Breast epithelium (tissue), 4 donors: ENCODE results near the gene IRF6. TPM values are rescaled to one million over a fixed set of nuclear protein-coding genes. Genes with fewer than 3 reads are reported as not detected.

Source experiments
- DNase-seq, 2 donors: peaks; one replicate each; pipeline ENCODE4 v3.0.0-alpha.2; 2019; ENCODE audit warnings: low spot score in 2 of 2
- H3K27ac ChIP-seq, 2 donors: fragments of 200-600 bp; sonication (generic) in 1 of 2; one replicate each; pipeline ENCODE4 v1.5.1; 2016 to 2019; ENCODE audit warnings: mild to moderate bottlenecking in 1 of 2
- H3K27me3 ChIP-seq, 2 donors: fragments of 200-600 bp; sonication (generic) in 1 of 2; one replicate each; pipeline versions ENCODE4 v1.5.1 to v1.6.0; 2017 to 2019; ENCODE audit warnings: control low read depth in 1 of 2, mild to moderate bottlenecking in 1 of 2
- H3K36me3 ChIP-seq: fragments of 200-600 bp; one replicate; pipeline ENCODE4 v1.5.1; 2019
- H3K4me1 ChIP-seq, 2 donors: fragments of 200-600 bp; sonication (generic); one replicate each; pipeline ENCODE4 v1.5.1; 2016 to 2019; ENCODE audit warnings: control low read depth in 1 of 2
- H3K4me3 ChIP-seq, 3 donors: fragments of 200-600 bp; sonication (generic); 1 replicate in 2 of 3; 2 replicates in 1 of 3; pipeline ENCODE4 v1.5.1; 2016 to 2019; ENCODE audit warnings: mild to moderate bottlenecking in 3 of 3, moderate library complexity in 2 of 3
- H3K9me3 ChIP-seq, 2 donors: fragments of 200-600 bp; sonication (generic) in 1 of 2; one replicate each; pipeline ENCODE4 v1.5.1; 2016 to 2019; ENCODE audit warnings: control low read depth in 1 of 2
- POLR2A ChIP-seq: fragments of 450-650 bp; IDR thresholded peaks from one replicate; pipeline ENCODE4 v1.6.1; 2016; ENCODE audit warnings: antibody characterized with exemption, mild to moderate bottlenecking, moderate library complexity
- POLR2AphosphoS5 ChIP-seq, 3 donors: sonication (generic); formaldehyde crosslinking; IDR thresholded peaks; one replicate each; pipeline ENCODE4 v1.6.1; 2017; ENCODE audit warnings: antibody characterized with exemption in 3 of 3
- intact Hi-C: fragments of 100-400 bp; cut with DNase I; formaldehyde crosslinking; loops from one replicate; pipeline ENCODE4 v1.15.1; 2023; ENCODE audit warnings: low total_unique reads
- total RNA-seq, 3 donors: library from RNA; depleted of rRNA; stranded (reverse); fragments of >200 nt; gene quantifications; one replicate each; pipeline ENCODE4 v1.1.0, GENCODE V29; 2016
- TF ChIP-seq, protein P1 (sequence below), 3 donors: fragments of 450-650 bp; IDR thresholded peaks; one replicate each; pipeline ENCODE4 v1.5.1; 2016 to 2017; ENCODE audit warnings: antibody characterized with exemption in 3 of 3, mild to moderate bottlenecking in 3 of 3, moderate library complexity in 3 of 3

The IRF6 gene
- total RNA-seq, 3 donors from 2014 or later, result 1.9 to 81.8 (median 42.9) TPM

DNA sequence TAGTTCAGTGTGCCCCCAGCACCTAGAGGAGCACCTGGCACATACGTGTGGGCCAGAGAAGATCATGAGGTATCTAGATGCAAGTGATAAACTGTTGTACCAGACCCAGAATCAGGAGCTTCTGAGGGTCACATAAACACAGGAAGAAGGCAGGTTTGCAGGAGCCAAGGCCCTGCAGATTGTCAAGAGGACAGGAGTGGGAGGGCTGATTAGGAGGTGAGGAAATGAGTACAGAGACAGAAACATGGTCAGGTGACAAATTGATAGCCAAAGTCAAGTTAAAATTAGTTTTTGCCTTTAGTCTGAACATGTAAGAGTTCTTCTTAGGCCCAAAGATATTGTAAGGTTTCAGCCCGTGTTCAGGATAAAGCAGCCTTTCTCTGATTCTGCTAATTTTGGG, 64.1 kb downstream of the IRF6 start:
- DNase-seq, result no peak
- Histone ChIP-seq H3K27ac (no peak overlapping the region), H3K9me3 (no peaks in the 10 kb centered on the region), H3K36me3 (no peaks in the 10 kb centered on the region), H3K4me3 (no peak overlapping the region), H3K4me1 (no peaks in the 10 kb centered on the region), H3K27me3 (no peaks in the 10 kb centered on the region)
- intact Hi-C loops, result no loop called here
- TF ChIP-seq POLR2AphosphoS5 (IDR thresholded peaks at IDR 0.05) (no peak), POLR2A (no peak)
- TF ChIP-seq, protein P1, sequence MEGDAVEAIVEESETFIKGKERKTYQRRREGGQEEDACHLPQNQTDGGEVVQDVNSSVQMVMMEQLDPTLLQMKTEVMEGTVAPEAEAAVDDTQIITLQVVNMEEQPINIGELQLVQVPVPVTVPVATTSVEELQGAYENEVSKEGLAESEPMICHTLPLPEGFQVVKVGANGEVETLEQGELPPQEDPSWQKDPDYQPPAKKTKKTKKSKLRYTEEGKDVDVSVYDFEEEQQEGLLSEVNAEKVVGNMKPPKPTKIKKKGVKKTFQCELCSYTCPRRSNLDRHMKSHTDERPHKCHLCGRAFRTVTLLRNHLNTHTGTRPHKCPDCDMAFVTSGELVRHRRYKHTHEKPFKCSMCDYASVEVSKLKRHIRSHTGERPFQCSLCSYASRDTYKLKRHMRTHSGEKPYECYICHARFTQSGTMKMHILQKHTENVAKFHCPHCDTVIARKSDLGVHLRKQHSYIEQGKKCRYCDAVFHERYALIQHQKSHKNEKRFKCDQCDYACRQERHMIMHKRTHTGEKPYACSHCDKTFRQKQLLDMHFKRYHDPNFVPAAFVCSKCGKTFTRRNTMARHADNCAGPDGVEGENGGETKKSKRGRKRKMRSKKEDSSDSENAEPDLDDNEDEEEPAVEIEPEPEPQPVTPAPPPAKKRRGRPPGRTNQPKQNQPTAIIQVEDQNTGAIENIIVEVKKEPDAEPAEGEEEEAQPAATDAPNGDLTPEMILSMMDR (IDR thresholded peaks at IDR 0.05), result no peak

DNA sequence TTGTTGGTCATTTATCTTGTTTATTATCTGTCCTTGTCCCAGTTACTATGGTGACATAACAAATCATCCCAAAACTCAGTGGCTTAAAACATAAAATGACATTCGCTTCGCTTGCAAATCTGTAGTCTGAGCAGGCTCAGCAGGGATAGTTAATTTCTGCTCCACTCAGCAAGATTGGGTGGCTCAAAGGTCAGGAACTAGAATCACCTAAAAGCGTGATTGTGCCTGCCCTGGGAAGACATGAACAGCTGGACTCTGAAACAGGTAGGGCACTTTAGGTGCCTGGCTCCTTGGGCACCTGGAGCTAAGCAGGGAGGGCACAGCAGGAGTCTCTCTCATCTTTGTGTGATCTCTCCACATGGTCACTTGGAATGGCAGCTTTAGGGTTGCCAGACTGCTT, 64.7 kb downstream of the IRF6 start:
- Histone ChIP-seq H3K4me1 (no peaks in the 10 kb centered on the region), H3K27ac (no peak overlapping the region)
- intact Hi-C loops, result no loop called here

DNA sequence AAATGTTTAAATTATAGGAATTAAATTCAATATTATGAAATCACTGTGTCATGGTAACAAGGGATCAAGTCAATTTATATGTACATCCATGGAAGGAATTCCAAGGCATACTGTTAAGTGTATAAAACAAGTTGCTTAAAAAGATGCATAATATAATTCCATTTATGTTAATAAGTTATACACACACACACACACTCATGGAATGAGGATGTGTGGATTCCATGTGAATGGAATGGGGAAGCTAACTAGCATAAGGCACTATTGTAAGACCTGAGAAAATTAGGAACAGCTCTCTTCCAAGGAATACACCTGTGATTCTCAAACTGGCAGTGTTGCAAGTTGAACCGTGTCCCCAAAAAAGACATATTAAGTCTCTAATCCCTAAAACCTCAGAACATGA, 67.7 kb downstream of the IRF6 start:
- H3K9me3 ChIP-seq, result no peaks in the 10 kb centered on the region
- no peaks in the 10 kb centered on the region for H3K4me1 ChIP-seq
- TF ChIP-seq, protein P1 (IDR thresholded peaks at IDR 0.05), result no peak
- TF ChIP-seq POLR2A, result no peak
- no peak for TF ChIP-seq POLR2AphosphoS5 (IDR thresholded peaks at IDR 0.05)
- no peak for DNase-seq
- H3K27me3 ChIP-seq, result no peaks in the 10 kb centered on the region
- H3K36me3 ChIP-seq, result no peaks in the 10 kb centered on the region
- intact Hi-C loops, result no loop called here
- no peak overlapping the region for H3K4me3 ChIP-seq
- H3K27ac ChIP-seq, result no peak overlapping the region

More for the DNA sequence above, 64.7 kb downstream of the IRF6 start:
- no peaks in the 10 kb centered on the region for H3K36me3 ChIP-seq
- no peak for DNase-seq
- TF ChIP-seq POLR2AphosphoS5 (IDR thresholded peaks at IDR 0.05) (no peak), POLR2A (no peak)
- TF ChIP-seq, protein P1 (IDR thresholded peaks at IDR 0.05), result no peak
- H3K27me3 ChIP-seq, result no peaks in the 10 kb centered on the region
- H3K9me3 ChIP-seq, result no peaks in the 10 kb centered on the region
- no peak overlapping the region for H3K4me3 ChIP-seq

DNA sequence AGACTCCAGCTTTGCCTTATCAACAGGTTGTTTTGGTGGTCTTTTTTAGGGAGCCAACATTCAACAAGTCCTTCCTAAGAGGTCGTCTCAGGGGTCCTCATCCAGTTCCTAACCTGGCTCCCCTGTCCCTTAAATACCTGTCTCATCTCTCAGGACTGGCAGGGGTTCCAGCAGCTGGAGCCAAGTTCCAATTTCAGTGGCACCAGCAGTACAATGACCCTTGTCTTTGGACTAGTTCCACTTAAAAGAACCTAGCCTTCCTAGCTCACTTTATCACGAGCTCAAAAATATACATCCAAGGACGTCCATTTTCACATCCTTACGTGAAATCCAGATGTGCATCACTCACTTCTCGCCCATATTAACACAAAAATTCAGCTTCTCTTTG, 68.8 kb downstream of the IRF6 start:
- Histone ChIP-seq H3K27me3 (no peaks in the 10 kb centered on the region), H3K27ac (no peak overlapping the region), H3K4me1 (no peaks in the 10 kb centered on the region), H3K4me3 (no peak overlapping the region), H3K36me3 (no peaks in the 10 kb centered on the region), H3K9me3 (no peaks in the 10 kb centered on the region)
- TF ChIP-seq POLR2AphosphoS5 (IDR thresholded peaks at IDR 0.05), result no peak
- TF ChIP-seq, protein P1 (IDR thresholded peaks at IDR 0.05), result no peak
- TF ChIP-seq POLR2A, result no peak
- intact Hi-C loops, result no loop called here
- DNase-seq, result no peak

DNA sequence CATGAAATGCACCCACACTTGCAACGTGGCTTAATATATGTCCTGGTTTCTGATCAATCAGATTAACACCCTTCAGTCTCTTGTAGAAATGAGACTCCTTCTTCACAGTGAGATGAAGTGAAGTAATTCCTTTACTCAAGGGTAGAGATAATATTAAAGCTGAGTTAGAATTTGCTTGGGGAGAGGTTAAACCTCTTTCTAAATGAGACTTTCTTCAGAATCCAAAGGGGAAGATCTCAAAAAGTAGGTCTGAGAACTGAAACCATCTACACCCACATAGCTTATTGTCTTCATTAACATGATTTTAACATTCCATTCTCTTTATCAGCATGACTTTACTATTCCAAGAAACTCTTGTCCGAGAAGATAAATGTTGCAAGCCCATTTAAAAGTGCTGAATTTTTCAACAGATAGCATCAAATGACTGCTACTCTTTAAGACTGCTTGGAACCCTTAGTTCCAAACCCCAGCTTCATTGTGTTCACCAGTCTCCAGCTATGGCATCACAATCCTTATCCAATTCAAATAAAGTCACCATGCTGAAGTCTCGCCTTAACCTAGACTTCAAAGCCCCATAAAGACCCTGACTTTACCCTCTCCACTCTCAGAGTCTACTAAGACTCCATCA, 69.3 kb downstream of the IRF6 start:
- no peak for TF ChIP-seq POLR2AphosphoS5 (IDR thresholded peaks at IDR 0.05)
- TF ChIP-seq, protein P1 (IDR thresholded peaks at IDR 0.05), result no peak
- Histone ChIP-seq H3K4me3 (no peak overlapping the region), H3K27me3 (no peaks in the 10 kb centered on the region), H3K9me3 (no peaks in the 10 kb centered on the region), H3K4me1 (no peaks in the 10 kb centered on the region), H3K27ac (no peak overlapping the region), H3K36me3 (no peaks in the 10 kb centered on the region)
- no peak for DNase-seq
- intact Hi-C loops, result no loop called here

Other genes with a start within 250 kb of the IRF6 start
- 1 to 10 TPM in 1 of 3 donors, under 1 TPM in 1, not detected in 1; 0.16 to 1.8 TPM for gene CAMK1G, start 222.4 kb downstream of the IRF6 start, total RNA-seq
- 10 to 100 TPM; 23.9 to 48.0 (median 35.6) TPM for gene LAMB3, start 153.7 kb downstream of the IRF6 start, total RNA-seq
- 1,000 to 10,000 TPM in 1 of 3 donors, 100 to 1,000 TPM in 2; 198 to 1,307 (median 636) TPM for gene G0S2, start 130.7 kb downstream of the IRF6 start, total RNA-seq
- 10 to 100 TPM in 1 of 3 donors, 1 to 10 TPM in 1, under 1 TPM in 1; 0.88 to 90.1 (median 7.5) TPM for gene HSD11B1, start 101.3 kb downstream of the IRF6 start, total RNA-seq
- 1 to 10 TPM; 3.6 to 4.6 (median 4.4) TPM for gene TRAF3IP3, start 50.1 kb downstream of the IRF6 start, total RNA-seq
- gene C1orf74, start 21.6 kb downstream of the IRF6 start, total RNA-seq, result 1 to 10 TPM in 2 of 3 donors, under 1 TPM in 1; 0.64 to 3.1 (median 2.0) TPM
- 10 to 100 TPM in 2 of 3 donors, 1 to 10 TPM in 1; 6.4 to 15.5 (median 11.1) TPM for gene UTP25, start 21.8 kb upstream of the IRF6 start, total RNA-seq
- gene SYT14, start 132.1 kb upstream of the IRF6 start, total RNA-seq, result under 1 TPM in 1 of 3 donors, not detected in 2; 0.73 TPM